K562 (cell line): ENCODE results near the gene NEFH. TPM values are rescaled to one million over a fixed set of nuclear protein-coding genes. Genes with fewer than 3 reads are reported as not detected.

Experiments
- ATAC-seq: fragments of 200-7000 bp; cut with Tn5 transposase; 3 replicates; pipeline ENCODE4 v1.9.1; 2020; ENCODE audit warnings: moderate library complexity
- BruUV-seq: library from RNA; stranded (reverse); fragments of 400-500 nt; replicated peaks from 2 replicates; lab custom pipeline; 2021; lab: Mats Ljungman, UMichigan
- CTCF ChIA-PET: fragments of 300-600 bp; formaldehyde crosslinking; extraction: SDS; loops from one replicate; lab custom pipeline; 2021; ENCODE audit warnings: low intra/inter-chr PET ratio; lab: Yijun Ruan, JAX
- POLR2A ChIA-PET: fragments of 300-600, 350-650 bp; sonication (Branson Sonifier 250); formaldehyde crosslinking; extraction: SDS; loops from one replicate; lab custom pipeline; 2021; ENCODE audit warnings: antibody characterized with exemption, inconsistent platforms; lab: Yijun Ruan, JAX
- DNase-seq, 4 experiments: peaks; one replicate each; pipeline versions ENCODE4 v3.0.0 to v3.0.0-alpha.2; 2011 to 2018; ENCODE audit warnings: low spot score in 3 of 4, mixed read lengths in 3 of 4; ENCODE audit errors: extremely low read depth in 1 of 4
- FAIRE-seq: peaks from 2 replicates; lab custom pipeline; 2011; peaks lifted over from hg19 to GRCh38; lab: Jason Lieb, UNC
- H2AFZ ChIP-seq: 2 replicates; pipeline ENCODE4 v1.6.0; 2011; ENCODE audit warnings: low read depth, low read length, control low read depth, inconsistent platforms
- H3K27ac ChIP-seq: fragments of 200-600 bp; 3 replicates; pipeline ENCODE4 v1.8.0; 2011; ENCODE audit warnings: low read depth, mild to moderate bottlenecking, control low read depth, inconsistent platforms, low read length, moderate library complexity, mixed read lengths; ENCODE audit errors: extremely low read depth
- H3K27me3 ChIP-seq, 2 experiments: fragments of 300-600 bp in 1 of 2; 2 replicates in 1 of 2; 3 replicates in 1 of 2; pipeline versions ENCODE4 v1.6.0 to v1.8.0; 2011; ENCODE audit warnings: inconsistent platforms in 2 of 2, low read length in 2 of 2, mild to moderate bottlenecking in 1 of 2, mixed read lengths in 1 of 2, moderate library complexity in 1 of 2; ENCODE audit not compliant: control insufficient read depth in 2 of 2, insufficient read depth in 2 of 2
- H3K36me3 ChIP-seq: fragments of 300-600 bp; 3 replicates; pipeline ENCODE4 v1.8.0; 2011; ENCODE audit warnings: mild to moderate bottlenecking, low read length, inconsistent platforms; ENCODE audit not compliant: control insufficient read depth, insufficient read depth
- H3K4me1 ChIP-seq, 2 experiments: fragments of 200-600 bp in 1 of 2; replicated peaks in 1 of 2; 2 replicates in 1 of 2; 3 replicates in 1 of 2; pipeline versions ENCODE4 v1.5.1 to v1.8.0; 2011; ENCODE audit warnings: inconsistent platforms in 2 of 2, low read length in 2 of 2, mild to moderate bottlenecking in 1 of 2, mixed read lengths in 1 of 2, moderate library complexity in 1 of 2; ENCODE audit not compliant: control insufficient read depth in 2 of 2, insufficient read depth in 2 of 2
- H3K4me2 ChIP-seq: 2 replicates; pipeline ENCODE4 v1.6.1; 2011; ENCODE audit warnings: low read length, control low read depth, inconsistent platforms, mixed read lengths; ENCODE audit not compliant: insufficient read depth
- H3K4me3 ChIP-seq: fragments of 200-600 bp; sonication (generic), shearing (Covaris generic); 2 replicates; pipeline ENCODE4 v1.5.1; 2016; ENCODE audit warnings: control low read depth, inconsistent platforms
- H3K79me2 ChIP-seq: fragments of 200-600 bp; 3 replicates; pipeline ENCODE4 v1.8.0; 2011; ENCODE audit warnings: low read length, inconsistent platforms; ENCODE audit not compliant: control insufficient read depth, insufficient read depth
- H3K9ac ChIP-seq, 2 experiments: 2 replicates each; pipeline versions ENCODE4 v1.6.0 to v1.6.1; 2011; ENCODE audit warnings: low read depth in 2 of 2, low read length in 2 of 2, control low read depth in 1 of 2, inconsistent platforms in 1 of 2, mild to moderate bottlenecking in 1 of 2, mixed read lengths in 1 of 2; ENCODE audit not compliant: insufficient read depth in 1 of 2
- H3K9me1 ChIP-seq: one replicate; pipeline ENCODE4 v1.6.0; 2011; ENCODE audit warnings: inconsistent platforms, mild to moderate bottlenecking, low read length, moderate library complexity; ENCODE audit not compliant: control insufficient read depth, insufficient read depth
- H3K9me3 ChIP-seq: replicated peaks from 2 replicates; pipeline ENCODE4 v1.5.1; 2011; ENCODE audit warnings: low read depth, low read length, inconsistent platforms; ENCODE audit not compliant: control insufficient read depth, insufficient read depth
- H4K20me1 ChIP-seq: replicated peaks from 2 replicates; pipeline ENCODE4 v1.6.1; 2011; ENCODE audit warnings: low read length, inconsistent platforms, mixed read lengths; ENCODE audit not compliant: control insufficient read depth, insufficient read depth
- CBFA2T3 ChIP-seq: fragments of 450-650 bp; IDR thresholded peaks from 2 replicates; pipeline ENCODE4 v1.6.1; 2017
- CEBPB ChIP-seq: fragments of 450-650 bp; IDR thresholded peaks from 2 replicates; pipeline ENCODE4 v1.6.1; 2016; ENCODE audit warnings: missing genetic modification characterization, missing compliant biosample characterization
- CEBPG ChIP-seq, 3 experiments: fragments of 200-800 bp in 1 of 3; sonication (Bioruptor generic) in 1 of 3; sonication (generic) in 1 of 3; formaldehyde crosslinking in 1 of 3; IDR thresholded peaks in 2 of 3; conservative IDR thresholded peaks in 1 of 3; 2 replicates each; pipeline versions ENCODE4 v1.6.1 to v1.8.0; 2016 to 2022; ENCODE audit warnings: missing compliant biosample characterization in 2 of 3, missing genetic modification characterization in 2 of 3, mild to moderate bottlenecking in 1 of 3, missing genetic modification reagents in 1 of 3
- CREM ChIP-seq: IDR thresholded peaks from 2 replicates; pipeline ENCODE4 v1.6.1; 2014; ENCODE audit warnings: antibody characterized with exemption, low read depth
- CUX1 ChIP-seq: fragments of 200-800 bp; sonication (Bioruptor generic); IDR thresholded peaks from 2 replicates; pipeline ENCODE4 v1.6.1; 2016; ENCODE audit warnings: missing genetic modification characterization, missing compliant biosample characterization
- E2F8 ChIP-seq: fragments of 450-650 bp; IDR thresholded peaks from 2 replicates; pipeline ENCODE4 v1.7.1; 2018; ENCODE audit warnings: mild to moderate bottlenecking, low read depth; ENCODE audit not compliant: partially characterized antibody
- GABPB2 ChIP-seq: fragments of 250-450 bp; sonication (Bioruptor Pico); conservative IDR thresholded peaks from 2 replicates; pipeline ENCODE4 v1.5.1; 2021; ENCODE audit warnings: mild to moderate bottlenecking
- HMBOX1 ChIP-seq: sonication (generic); IDR thresholded peaks from 2 replicates; pipeline ENCODE4 v1.6.1; 2016
- POLR3A ChIP-seq: IDR thresholded peaks from 2 replicates; pipeline ENCODE4 v1.6.1; 2011; ENCODE audit warnings: borderline replicate concordance, mild to moderate bottlenecking, moderate library complexity; ENCODE audit not compliant: insufficient read length, insufficient read depth; ENCODE audit errors: extremely low read depth
- ZNF311 ChIP-seq: fragments of 250-450 bp; sonication (Bioruptor Pico); IDR thresholded peaks from 2 replicates; pipeline ENCODE4 v1.4.0; 2020; ENCODE audit warnings: mild to moderate bottlenecking, moderate library complexity
- in situ Hi-C: fragments of 300-500 bp; cut with MboI; formaldehyde crosslinking; loops from 4 replicates; pipeline ENCODE4 v1.15.0; 2018; ENCODE audit warnings: inconsistent platforms, mixed read lengths
- intact Hi-C: fragments of 100-400 bp; cut with micrococcal nuclease; formaldehyde crosslinking; loops from 2 replicates; pipeline ENCODE4 v1.14.2; 2022
- polyA plus RNA-seq, 8 experiments: library from polyadenylated mRNA; depleted of rRNA in 4 of 8; stranded (reverse) in 5 of 8; unstranded in 3 of 8; fragments of >200 nt; fragmentation: Nextera tagmentation in 2 of 8; fragmentation: Illumina TruSeq in 1 of 8; extraction: Ambion mirVana in 2 of 8; extraction: Trizol in 1 of 8; gene quantifications; 2 replicates each; pipeline versions ENCODE4 v1.2.1 to v1.2.3, GENCODE V29; 2011 to 2014; ENCODE audit warnings: inconsistent platforms in 1 of 8, missing spikeins in 1 of 8
- total RNA-seq, 7 experiments: library from RNA; depleted of rRNA in 6 of 7; stranded (reverse); fragments of >200 nt in 6 of 7; fragmentation: Illumina TruSeq in 2 of 7; extraction: Trizol in 2 of 7; gene quantifications; 2 replicates each; pipeline versions ENCODE4 v1.2.1 to v1.2.3, GENCODE V29; 2011 to 2021; ENCODE audit warnings: low replicate concordance in 1 of 7

Gene NEFH
- total and polyA plus RNA-seq, 9 of the 15 experiments (the other 6 are each of a cell fraction or from before 2014, with no cell fraction given), result 2.3 to 26.9 (median 10.8) TPM

GRCh38 chr22:29457730-29458129 is 22.3 kb upstream of the NEFH start (continued):
- TF ChIP-seq GABPB2 (CRISPR knock-in tag), result no peak
- peak; percentile 39; the same call in 1 of the 2 replicates for TF ChIP-seq CREM

- CTCF ChIA-PET, result interaction anchor here (0.6 kb wide), 1 partner anchor 418 kb away, joined by 4 read pairs; no protein-coding TSS in a partner anchor
- no peaks in the 10 kb centered on the region for H3K27me3 ChIP-seq
- H3K9ac ChIP-seq, result no peak overlapping the region
- no TSS peak for BruUV-seq
- ATAC-seq (no peak), FAIRE-seq (no peak), DNase-seq (no peak)
- no peaks in the 10 kb centered on the region for H3K9me1 ChIP-seq
- peaks cover 0 to 5% of the 10 kb centered on the region in 2 experiments; a peak in 2 of 5 replicates for H3K4me1 ChIP-seq
- no peaks in the 10 kb centered on the region for H3K79me2 ChIP-seq
- in situ Hi-C loops, result no loop called here
- no peaks in the 10 kb centered on the region for H3K9me3 ChIP-seq
- no peaks in the 10 kb centered on the region for H4K20me1 ChIP-seq
- no peak overlapping the region for H3K4me2 ChIP-seq
- no peak overlapping the region for H2AFZ ChIP-seq
- no peak overlapping the region for H3K27ac ChIP-seq
- TF ChIP-seq HMBOX1 (no peak), E2F8 (no peak), CEBPG (CRISPR knock-in tag; IDR thresholded peaks at IDR 0.05) (no peak), CEBPG (tag; conservative IDR thresholded peaks at IDR 0.05 in 1 of 2, IDR thresholded peaks at IDR 0.05 in 1 of 2) (peak in 1 of 2 experiments; percentile 77; a peak in 2 of 4 replicates), CUX1 (CRISPR knock-in tag) (no peak), ZNF311 (CRISPR knock-in tag) (no peak), CEBPB (tag) (peak; percentile 62; the same call in 1 of the 2 replicates), CBFA2T3 (no peak), POLR3A (no peak)
- POLR2A ChIA-PET, result interaction anchor here (0.6 to 1.7 kb wide), 2 partner anchors 9 to 11 kb away, joined by 4 to 5 read pairs; no protein-coding TSS in a partner anchor
- H3K4me3 ChIP-seq, result no peak overlapping the region
- intact Hi-C loops, result no loop called here
- H3K36me3 ChIP-seq, result no peaks in the 10 kb centered on the region
Observed at GRCh38 chr22:29458551-29458950, 21.5 kb upstream of the NEFH start.
